Right atrium auricular region (tissue), 2 donors: Measurements from ENCODE around the gene SLC7A14. TPM values are rescaled to one million over a fixed set of nuclear protein-coding genes. Genes with fewer than 3 reads are reported as not detected.

Experiments
- DNase-seq: peaks from one replicate; pipeline ENCODE4 v3.0.0-alpha.2; 2019; ENCODE audit warnings: low spot score
- H3K27ac ChIP-seq, 2 donors: fragments of 200-600 bp; sonication (generic); 1 replicate in 1 of 2; 2 replicates in 1 of 2; pipeline ENCODE4 v1.5.1; 2016 to 2019
- H3K27me3 ChIP-seq, 2 donors: fragments of 200-600 bp; sonication (generic); one replicate each; pipeline versions ENCODE4 v1.5.1 to v1.6.0; 2017 to 2019
- H3K36me3 ChIP-seq: fragments of 200-600 bp; sonication (generic); one replicate; pipeline ENCODE4 v1.5.1; 2016
- H3K4me1 ChIP-seq, 2 donors: fragments of 200-600 bp; sonication (generic); one replicate each; pipeline versions ENCODE4 v1.5.1 to v1.6.0; 2017 to 2019
- H3K4me3 ChIP-seq, 2 donors: fragments of 200-600 bp; sonication (generic); 1 replicate in 1 of 2; 2 replicates in 1 of 2; pipeline ENCODE4 v1.5.1; 2017 to 2019; ENCODE audit warnings: mild to moderate bottlenecking in 1 of 2, moderate library complexity in 1 of 2
- H3K9me3 ChIP-seq, 2 donors: fragments of 200-600 bp; sonication (generic); one replicate each; pipeline ENCODE4 v1.5.1; 2019
- total RNA-seq, 2 donors: library from RNA; depleted of rRNA; stranded (reverse); fragments of >200 nt; gene quantifications; one replicate each; pipeline ENCODE4 v1.1.0, GENCODE V29; 2016
- TF ChIP-seq, protein P1 (sequence below), 2 donors: fragments of 200-600 bp; sonication (generic); IDR thresholded peaks; one replicate each; pipeline ENCODE4 v1.5.1; 2019; ENCODE audit warnings: antibody characterized with exemption in 2 of 2

SLC7A14 gene
- total RNA-seq, 2 donors from 2014 or later = not detected

DNA sequence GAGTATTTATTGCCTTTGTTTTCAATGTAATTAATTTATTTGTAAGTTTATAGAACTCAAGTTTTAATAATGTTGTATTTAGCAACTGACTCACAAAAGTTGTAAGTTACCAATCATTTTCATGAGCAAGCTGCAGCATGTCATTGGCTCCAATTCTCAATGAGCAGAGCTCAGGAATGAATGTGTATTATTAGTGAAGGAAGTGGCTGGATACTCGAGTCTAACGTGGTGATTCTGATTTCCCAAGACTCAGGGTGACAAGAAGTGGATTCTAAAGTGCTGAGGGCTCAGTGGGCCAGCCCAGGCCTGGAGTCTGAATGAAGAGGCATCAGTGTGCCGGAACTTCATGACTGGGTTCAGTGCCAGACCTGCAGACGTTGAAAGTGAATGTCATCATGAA is 127.6 kb downstream of the SLC7A14 start:
- DNase-seq = no peak
- H3K4me3 ChIP-seq = no peak overlapping the region
- H3K36me3 ChIP-seq = no peaks in the 10 kb centered on the region
- TF ChIP-seq, protein P1, sequence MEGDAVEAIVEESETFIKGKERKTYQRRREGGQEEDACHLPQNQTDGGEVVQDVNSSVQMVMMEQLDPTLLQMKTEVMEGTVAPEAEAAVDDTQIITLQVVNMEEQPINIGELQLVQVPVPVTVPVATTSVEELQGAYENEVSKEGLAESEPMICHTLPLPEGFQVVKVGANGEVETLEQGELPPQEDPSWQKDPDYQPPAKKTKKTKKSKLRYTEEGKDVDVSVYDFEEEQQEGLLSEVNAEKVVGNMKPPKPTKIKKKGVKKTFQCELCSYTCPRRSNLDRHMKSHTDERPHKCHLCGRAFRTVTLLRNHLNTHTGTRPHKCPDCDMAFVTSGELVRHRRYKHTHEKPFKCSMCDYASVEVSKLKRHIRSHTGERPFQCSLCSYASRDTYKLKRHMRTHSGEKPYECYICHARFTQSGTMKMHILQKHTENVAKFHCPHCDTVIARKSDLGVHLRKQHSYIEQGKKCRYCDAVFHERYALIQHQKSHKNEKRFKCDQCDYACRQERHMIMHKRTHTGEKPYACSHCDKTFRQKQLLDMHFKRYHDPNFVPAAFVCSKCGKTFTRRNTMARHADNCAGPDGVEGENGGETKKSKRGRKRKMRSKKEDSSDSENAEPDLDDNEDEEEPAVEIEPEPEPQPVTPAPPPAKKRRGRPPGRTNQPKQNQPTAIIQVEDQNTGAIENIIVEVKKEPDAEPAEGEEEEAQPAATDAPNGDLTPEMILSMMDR (IDR thresholded peaks at IDR 0.05) = no peak
- no peaks in the 10 kb centered on the region for H3K4me1 ChIP-seq
- no peak overlapping the region for H3K27ac ChIP-seq
- H3K27me3 ChIP-seq = no peaks in the 10 kb centered on the region
- no peaks in the 10 kb centered on the region for H3K9me3 ChIP-seq

DNA sequence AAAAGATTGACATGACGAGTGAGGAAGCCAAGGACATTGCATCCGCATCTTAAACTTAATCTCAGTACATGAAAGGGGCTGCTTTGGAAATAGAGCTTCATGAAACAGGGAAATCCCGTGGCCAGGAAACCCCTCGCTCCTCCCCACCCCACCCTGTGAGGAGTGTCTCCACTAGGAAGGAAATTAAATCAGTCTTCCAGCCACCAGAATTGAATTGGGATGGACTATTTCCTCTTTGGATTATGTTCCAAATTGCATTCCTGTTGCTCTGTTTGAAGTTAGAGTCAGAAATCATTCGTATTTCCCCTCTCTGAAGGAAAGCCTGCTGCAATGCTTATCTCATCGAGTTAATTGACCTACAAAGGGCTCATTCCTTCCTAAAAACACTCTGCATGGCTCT is 131.4 kb downstream of the SLC7A14 start:
- no peak overlapping the region for H3K4me3 ChIP-seq
- no peak overlapping the region for H3K27ac ChIP-seq
- no peaks in the 10 kb centered on the region for H3K4me1 ChIP-seq
- no peaks in the 10 kb centered on the region for H3K36me3 ChIP-seq
- H3K27me3 ChIP-seq = no peaks in the 10 kb centered on the region
- TF ChIP-seq, protein P1 (IDR thresholded peaks at IDR 0.05) = no peak
- H3K9me3 ChIP-seq = no peaks in the 10 kb centered on the region
- no peak for DNase-seq

DNA sequence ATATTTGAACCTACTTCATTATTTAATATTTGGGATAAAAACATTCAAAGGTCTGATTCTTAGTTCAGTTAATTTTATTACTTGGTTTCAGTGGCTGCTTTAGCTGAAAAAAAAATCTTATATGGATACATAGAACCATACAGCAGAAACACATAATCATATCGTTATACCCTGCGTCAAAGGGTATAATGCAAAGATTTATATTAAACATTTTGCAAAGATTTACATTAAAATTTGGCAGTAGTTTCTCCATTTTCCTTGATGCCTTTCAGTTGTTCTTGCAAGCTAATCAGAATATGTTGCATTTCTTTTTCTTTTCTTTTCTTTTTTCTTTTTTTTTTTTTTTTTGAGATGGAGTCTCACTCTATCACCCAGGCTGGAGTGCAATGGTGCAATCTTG is 135.8 kb downstream of the SLC7A14 start:
- no peak overlapping the region for H3K4me3 ChIP-seq
- no peaks in the 10 kb centered on the region for H3K27me3 ChIP-seq
- DNase-seq = no peak
- H3K36me3 ChIP-seq = no peaks in the 10 kb centered on the region
- TF ChIP-seq, protein P1 (IDR thresholded peaks at IDR 0.05) = no peak
- no peak overlapping the region for H3K27ac ChIP-seq
- H3K9me3 ChIP-seq = no peaks in the 10 kb centered on the region
- no peaks in the 10 kb centered on the region for H3K4me1 ChIP-seq

DNA sequence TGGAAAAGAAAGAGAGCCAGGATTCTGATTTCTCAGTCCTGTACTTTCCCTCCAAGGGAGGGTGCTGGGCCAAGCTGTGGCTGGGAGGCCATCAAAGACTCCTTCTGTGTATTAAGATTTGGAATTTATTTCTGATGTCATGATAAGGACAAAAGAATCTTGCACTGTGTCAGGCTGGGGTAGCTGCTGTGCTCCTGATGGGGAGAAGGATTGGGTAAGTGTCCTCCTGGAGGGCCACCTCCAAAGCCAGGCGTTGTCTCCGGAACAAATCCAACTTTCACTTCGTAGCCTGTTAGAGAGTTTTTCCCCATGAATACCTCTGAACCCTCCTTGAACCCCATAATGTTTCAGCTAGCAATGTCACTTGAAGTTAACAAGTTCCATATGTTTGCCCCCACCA is 137.3 kb downstream of the SLC7A14 start:
- TF ChIP-seq, protein P1 (IDR thresholded peaks at IDR 0.05) = no peak
- Histone ChIP-seq H3K27me3 (no peaks in the 10 kb centered on the region), H3K9me3 (no peaks in the 10 kb centered on the region), H3K36me3 (no peaks in the 10 kb centered on the region), H3K4me1 (no peaks in the 10 kb centered on the region), H3K27ac (no peak overlapping the region), H3K4me3 (no peak overlapping the region)
- DNase-seq = no peak

DNA sequence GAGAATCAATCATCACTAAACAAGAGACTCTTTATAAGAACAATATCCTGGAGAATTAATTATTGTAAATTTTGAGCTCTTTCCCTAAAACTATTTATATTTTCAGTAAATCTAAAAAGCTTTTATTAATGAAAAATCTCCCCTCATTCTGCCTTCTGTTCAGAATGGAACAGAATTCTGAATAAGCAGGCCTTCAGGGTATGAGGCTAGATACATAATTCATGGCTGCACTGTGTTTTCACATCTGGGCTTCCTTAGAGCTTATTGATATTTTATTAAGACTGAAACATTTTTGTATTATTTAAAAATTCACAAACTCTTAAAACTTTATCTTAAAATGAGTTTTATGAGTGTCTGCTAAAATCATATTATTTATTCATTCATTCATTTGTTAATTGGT is 142.4 kb downstream of the SLC7A14 start:
- H3K4me3 ChIP-seq = no peak overlapping the region
- TF ChIP-seq, protein P1 (IDR thresholded peaks at IDR 0.05) = no peak
- no peaks in the 10 kb centered on the region for H3K4me1 ChIP-seq
- H3K9me3 ChIP-seq = no peaks in the 10 kb centered on the region
- H3K27ac ChIP-seq = no peak overlapping the region
- H3K27me3 ChIP-seq = no peaks in the 10 kb centered on the region
- no peaks in the 10 kb centered on the region for H3K36me3 ChIP-seq
- DNase-seq = no peak

DNA sequence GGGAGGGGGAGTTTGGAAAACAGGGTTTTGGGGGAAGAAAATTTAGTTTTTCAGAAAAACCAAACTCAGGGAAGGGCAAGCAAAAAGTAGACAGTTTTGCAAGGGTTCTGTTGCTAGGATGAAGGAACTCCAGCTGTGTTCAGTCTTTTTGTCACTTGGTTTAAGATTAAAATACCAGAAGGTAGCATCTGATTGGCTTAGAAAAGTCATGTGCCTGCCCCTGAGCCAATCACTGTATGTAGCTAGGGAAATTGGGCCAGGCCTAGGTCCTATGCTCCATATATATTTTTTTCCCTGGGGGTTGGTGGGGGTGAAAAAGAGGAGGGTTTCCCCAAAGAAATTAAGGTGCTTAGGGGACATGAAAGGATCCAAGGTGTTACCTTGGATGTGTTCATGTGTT is 142.9 kb downstream of the SLC7A14 start:
- no peaks in the 10 kb centered on the region for H3K36me3 ChIP-seq
- TF ChIP-seq, protein P1 (IDR thresholded peaks at IDR 0.05) = no peak
- DNase-seq = no peak
- H3K4me1 ChIP-seq = no peaks in the 10 kb centered on the region
- no peak overlapping the region for H3K27ac ChIP-seq
- no peaks in the 10 kb centered on the region for H3K27me3 ChIP-seq
- no peaks in the 10 kb centered on the region for H3K9me3 ChIP-seq
- H3K4me3 ChIP-seq = no peak overlapping the region
